Renal cortex interstitium (tissue), 11 donors: ENCODE data around the gene LCMT1. TPM values are rescaled to one million over a fixed set of nuclear protein-coding genes. Genes with fewer than 3 reads are reported as not detected.
A peak's percentile ranks its signal among the peaks of the same experiment; 100 is the strongest.
"Not testable (repeated sequence)": the region's sequence is repeated elsewhere in the genome, so short reads cannot be mapped to it uniquely, and the experiment has no call there.

Experiments used
- DNase-seq, 11 donors: peaks; one replicate each; pipeline ENCODE4 v3.0.0-alpha.2; 2013; ENCODE audit warnings: low read depth in 9 of 11, low spot score in 4 of 11; ENCODE audit errors: extremely low read depth in 1 of 11
- polyA plus RNA-seq, 3 donors: library from polyadenylated mRNA; unstranded; fragments of 120-200 nt; gene quantifications; one replicate each; pipeline ENCODE4 v1.2.1, GENCODE V29; 2013; ENCODE audit not compliant: insufficient read length in 3 of 3

The LCMT1 gene
- polyA plus RNA-seq, 3 donors, result 65.9 to 80.7 (median 68.7) TPM

DNA sequence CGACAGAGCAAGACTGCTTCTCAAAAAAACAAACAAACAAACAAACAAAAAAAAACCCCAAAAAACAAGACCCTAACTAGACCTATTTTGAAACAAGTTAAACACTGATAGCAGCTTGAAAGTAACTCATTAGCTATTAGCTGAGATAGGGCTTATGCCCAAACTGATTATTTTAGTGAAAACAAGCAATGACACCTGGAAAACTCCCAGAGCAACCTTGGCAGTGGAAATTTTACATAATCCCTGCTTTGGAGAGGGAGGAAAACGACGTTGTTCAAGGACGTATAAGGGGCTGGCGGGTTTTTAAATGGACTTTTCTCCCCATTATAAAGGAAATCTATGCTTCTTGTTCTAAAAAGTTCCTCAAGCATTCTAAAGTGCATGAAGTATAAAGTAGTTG lies 59.8 kb downstream of the LCMT1 start:
- DNase-seq, result no peak

DNA sequence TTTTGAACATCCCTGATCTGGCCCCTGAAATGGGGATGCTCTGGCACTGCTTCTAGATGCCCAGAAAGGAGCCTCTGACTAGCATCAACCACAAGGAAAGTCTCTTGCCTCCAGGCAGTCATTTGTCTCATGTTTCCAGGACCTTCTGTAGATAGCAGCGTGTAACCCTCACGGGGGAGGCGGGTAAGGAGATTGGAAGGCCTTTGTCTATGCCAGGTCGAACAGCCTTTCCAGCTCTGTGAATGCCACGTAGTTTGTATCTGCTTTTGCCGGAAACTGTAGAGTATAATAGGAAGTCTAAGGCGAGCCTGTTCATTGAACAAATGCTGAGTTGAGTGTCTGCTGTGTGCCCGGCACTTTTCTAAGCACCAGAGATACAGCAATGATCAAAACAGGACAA lies 61.3 kb downstream of the LCMT1 start:
- DNase-seq, result no peak

DNA sequence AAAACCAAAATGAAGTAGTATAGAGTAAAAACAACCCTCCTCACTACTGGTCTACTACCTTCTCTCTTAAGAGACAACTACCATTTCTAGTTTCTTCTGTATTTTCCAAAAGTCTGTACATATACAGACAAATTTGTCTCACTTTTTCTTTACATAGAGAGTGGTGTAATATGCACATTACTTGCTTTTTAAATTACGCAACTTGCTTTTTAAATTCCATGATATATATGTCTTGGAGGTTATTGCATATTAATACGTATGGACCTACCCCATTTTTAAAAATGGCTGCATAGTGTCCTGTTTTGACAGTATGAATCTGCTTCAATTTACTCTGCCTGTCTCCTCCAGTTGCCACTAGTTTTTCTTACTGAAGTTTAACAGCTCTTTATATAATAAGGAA lies 62.7 kb downstream of the LCMT1 start:
- DNase-seq, result no peak

DNA sequence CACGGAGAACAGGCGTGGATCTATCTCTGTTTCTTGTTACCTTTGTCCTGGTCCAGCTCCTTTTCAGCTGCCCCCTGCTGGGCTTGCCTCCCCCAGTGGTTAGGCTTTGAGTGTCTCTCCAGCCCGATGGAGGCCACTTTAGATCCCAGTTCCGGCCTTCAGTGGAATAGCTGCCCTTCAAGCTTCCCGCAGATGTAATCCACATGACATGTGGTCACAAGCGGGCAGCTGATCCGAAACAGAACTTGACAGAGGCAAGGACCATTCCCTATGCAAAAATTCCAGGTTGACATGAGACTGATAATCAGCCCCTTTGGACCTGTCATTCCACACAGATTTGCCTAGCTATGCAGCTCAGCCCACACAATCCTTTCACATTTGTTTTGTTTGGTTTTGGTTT lies 64.6 kb downstream of the LCMT1 start:
- no peak for DNase-seq

DNA sequence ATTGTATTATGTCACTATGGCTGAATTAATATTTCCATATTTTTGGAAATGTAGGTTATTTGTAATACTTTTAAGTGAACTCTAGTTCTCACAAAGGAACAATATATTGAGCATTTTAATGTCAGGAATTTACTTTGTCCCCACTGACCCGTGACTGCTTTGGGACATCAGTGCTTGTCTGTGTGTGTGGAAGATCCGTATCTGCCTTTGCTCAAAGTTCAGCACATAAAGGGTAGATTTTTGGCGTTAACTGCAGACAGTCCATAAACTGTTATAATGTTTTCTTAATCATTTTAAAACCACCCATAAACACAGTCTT lies 65.9 kb downstream of the LCMT1 start:
- no peak for DNase-seq

DNA sequence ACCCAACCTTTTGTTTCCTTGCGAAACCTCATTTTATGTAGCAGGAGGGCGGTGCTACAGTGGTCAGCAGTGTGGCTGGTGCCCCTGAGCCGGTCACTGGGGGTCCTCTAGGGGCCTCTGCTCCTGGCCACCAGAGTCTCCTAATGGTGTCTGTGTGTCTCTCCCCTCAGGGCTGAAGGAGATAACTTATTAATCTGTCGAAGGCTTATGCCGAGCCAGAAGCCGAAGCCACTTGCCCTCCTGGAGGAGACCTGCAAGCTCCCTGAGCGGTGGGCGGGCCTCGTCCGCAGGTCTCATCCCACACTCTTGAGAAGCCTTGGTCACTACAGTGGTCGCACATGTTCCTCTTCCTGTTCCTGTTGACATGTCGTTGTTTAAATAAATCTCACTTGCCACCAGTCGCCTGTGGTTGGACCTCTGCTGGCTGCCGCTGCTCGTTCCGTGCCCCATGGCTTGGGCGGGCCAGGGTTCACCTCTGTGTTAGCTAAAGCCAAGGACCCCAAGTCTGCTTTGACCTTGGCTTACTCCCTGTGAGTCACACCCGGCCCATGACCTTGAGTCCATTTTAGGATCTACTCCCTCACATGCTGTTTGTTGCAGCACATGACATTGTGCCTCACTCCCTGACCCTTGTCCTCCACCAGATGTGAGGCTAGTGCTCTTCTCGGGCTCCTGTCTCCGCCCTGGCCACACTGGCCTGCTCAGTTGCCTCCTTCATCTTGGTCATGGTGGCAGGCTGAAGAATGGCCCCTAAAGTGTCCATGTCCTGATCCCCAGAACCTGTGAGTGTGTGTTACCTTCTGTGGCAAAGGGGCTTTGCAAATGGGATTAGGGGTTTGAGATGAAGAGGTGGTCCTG lies 66.5 kb downstream of the LCMT1 start:
- no peak for DNase-seq

DNA sequence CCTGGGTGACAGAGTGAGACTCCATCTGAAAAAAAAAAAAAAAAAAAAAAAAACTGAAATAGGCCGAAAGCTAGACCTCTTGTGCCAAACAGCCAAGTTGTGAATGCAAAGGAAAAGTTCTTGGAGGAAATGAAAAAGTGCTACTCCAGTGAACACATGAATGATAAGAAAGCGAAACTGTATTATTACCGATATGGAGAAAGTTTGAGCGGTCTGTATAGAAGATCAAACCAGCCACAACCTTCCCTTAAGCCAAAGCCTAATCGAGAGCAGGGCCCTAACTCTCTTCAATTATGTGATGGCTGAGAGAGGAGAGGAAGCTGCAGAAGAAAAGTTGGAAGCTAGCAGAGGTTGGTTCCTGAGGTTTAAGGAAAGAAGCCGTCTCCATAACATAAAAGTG lies 69.7 kb downstream of the LCMT1 start:
- not testable (repeated sequence) for DNase-seq

DNA sequence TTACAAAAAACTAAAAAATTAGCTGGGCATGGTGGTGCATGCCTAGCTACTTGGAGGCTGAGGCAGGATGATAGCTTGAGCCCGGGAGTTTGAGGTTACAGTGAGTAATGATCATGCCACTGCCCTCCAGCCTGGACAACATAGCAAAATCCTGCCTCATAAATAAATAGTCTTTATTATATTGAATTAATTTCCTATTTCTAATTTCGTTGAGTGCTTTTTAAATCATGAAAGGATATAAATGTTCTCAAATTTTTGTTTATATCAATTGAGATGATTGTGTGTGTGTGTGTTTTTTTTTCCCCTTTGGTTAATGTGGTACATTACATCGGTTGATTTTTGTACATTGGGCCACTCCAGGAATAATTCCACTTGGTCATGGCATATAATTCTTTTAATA lies 73.2 kb downstream of the LCMT1 start:
- no peak for DNase-seq

DNA sequence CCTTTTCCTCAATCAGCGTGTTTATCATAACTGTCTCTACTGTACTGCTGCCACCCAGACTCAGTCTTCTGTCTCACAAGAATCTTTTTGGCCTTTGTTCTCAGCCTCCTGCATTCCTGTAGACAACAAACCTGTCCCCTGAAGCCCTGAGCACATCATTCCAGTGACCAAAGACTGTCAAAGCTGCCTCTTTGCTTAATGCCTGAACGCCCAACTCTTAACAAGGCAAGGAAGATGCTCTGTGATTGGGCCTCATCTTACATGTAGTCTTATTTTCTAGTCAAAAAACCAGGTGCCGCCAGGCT lies 75.9 kb downstream of the LCMT1 start:
- no peak for DNase-seq

DNA sequence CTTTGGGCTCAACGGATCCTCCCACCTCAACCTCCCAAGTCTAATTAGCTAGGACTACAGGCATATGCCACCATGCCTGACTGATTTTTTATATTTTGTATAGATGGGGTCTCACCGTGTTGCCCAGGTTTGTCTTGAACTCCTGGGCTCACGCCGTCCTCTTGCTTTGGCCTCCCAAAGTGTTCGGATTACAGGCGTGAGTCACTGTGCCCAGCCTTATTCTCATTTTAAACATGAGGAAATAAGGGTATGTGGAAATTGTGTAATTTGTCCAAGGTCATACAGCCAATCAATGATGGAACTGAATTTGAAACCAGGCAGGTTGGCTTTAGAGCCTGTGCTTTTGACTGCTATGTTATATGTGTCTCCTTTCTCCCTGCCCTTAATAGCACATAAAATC lies 77.8 kb downstream of the LCMT1 start:
- DNase-seq, result no peak

DNA sequence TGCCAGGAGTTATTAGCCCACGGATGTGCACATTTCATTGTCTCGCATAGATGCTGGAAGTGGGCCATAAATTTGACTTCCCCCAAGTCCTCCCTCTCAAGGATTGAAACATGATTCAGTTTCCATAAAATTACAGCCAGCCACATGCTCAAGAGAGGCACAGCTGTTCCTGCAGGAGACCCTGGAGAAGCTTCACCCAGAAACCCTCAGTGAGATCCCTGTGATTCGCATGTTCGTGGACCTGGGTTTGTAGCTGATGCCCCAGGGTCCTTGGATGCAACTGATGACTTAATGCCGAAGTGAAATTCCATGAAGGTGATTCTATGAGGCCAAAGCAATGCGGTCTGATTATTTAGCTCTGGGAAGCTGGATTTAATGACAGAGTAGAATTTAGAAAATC lies 80.6 kb downstream of the LCMT1 start:
- DNase-seq, result peak in 8 of 11 donors; percentile 3 to 20 (median 16)

DNA sequence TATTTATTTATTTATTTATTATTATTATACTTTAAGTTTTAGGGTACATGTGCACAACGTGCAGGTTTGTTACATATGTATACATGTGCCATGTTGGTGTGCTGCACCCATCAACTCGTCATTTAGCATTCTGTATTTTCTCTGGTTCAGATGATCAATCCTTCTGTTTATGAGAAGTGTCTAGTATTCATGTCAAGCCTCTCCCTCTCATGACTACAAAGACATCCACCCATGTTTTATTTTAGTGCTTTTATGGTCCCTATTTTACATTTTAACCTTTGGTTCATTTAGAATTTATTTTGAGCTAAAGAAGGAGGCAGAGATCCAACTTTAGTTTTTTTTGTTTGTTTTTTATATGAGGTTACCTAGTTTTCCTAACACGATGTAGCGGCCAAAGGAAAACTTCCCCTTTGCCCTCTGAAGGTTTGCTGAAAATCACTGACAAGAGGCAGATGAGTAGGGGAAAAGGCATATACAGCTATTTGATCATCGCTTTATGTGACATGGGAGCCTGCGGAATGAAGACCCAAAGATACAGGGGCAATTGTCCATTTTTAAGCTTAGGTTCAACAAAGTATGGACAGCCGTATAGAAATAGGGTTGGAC lies 82.8 kb downstream of the LCMT1 start:
- DNase-seq, result no peak

DNA sequence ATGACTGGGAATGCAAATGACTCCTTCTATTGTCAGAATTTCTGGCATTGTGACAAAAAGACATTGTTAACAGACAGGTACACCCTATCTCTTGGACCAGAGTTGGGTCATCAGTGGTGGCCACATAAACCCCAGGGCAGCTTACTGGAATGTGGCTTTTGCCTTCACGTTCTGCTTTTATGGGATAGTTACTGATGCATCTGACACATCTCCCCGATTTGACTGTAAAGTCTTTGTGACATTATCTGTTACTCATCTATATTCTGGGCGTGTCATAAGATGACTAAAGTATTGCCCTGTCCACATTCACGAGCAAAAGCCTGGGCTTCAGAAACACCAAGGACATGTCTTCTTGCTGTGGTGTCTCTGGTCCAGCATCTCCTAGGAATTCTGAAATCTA lies 86.5 kb downstream of the LCMT1 start:
- DNase-seq, result no peak

DNA sequence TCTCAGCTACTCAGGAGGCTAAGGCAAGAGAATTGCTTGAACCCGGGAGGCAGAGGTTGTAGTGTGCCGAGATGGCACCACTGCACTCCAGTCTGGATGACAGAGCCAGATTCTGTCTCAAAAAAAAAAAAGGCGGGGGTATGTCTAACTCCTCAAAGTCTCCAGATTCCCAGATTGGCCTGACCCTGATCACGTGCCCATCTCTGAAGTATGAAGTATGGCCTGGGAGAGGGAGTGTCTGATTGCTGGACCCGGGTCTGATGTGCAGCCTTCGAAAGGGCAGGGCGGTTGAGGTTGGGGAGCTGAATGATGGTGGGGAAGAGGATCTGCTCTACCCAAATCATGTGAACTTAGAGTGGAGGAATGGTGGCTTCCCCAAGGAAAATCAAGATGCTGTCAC lies 87.9 kb downstream of the LCMT1 start:
- no peak for DNase-seq

DNA sequence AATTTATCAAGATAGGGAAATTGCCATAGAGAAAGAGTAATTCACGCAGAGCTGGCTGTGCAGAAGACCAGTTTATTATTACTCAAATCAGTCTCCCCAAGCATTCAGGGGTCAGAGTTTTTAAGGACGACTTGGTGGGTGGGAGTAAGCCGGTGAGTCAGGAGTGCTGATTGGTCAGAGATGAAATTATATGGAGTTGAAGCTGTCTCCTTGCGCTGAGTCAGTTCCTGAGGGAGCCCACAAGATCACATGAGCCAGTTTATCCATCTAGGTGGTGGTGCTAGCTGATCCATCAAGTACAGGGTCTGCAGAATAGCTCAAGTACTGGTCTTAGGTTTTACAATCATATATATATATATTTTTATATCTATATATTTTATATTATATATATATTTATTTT lies 99.2 kb downstream of the LCMT1 start:
- DNase-seq, result no peak

DNA sequence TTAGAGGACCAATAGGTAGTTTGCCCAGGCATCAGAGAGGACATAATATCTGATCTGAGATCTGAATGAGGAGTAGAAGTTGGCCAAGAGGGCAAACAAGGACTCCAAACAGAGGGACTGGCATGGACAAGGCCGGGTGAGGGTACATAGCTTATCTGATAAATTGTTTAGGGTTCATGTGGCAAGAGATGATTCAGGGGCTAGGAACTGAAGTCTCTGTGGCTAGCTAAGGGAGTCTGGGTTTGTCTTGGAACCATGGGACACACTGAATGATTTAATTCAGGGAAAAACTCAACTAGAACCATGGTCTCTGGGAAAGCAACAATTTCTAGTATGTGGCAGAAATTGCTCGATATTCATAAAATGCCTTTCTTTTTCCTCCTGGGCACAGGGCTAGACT lies 101.1 kb downstream of the LCMT1 start:
- no peak for DNase-seq

DNA sequence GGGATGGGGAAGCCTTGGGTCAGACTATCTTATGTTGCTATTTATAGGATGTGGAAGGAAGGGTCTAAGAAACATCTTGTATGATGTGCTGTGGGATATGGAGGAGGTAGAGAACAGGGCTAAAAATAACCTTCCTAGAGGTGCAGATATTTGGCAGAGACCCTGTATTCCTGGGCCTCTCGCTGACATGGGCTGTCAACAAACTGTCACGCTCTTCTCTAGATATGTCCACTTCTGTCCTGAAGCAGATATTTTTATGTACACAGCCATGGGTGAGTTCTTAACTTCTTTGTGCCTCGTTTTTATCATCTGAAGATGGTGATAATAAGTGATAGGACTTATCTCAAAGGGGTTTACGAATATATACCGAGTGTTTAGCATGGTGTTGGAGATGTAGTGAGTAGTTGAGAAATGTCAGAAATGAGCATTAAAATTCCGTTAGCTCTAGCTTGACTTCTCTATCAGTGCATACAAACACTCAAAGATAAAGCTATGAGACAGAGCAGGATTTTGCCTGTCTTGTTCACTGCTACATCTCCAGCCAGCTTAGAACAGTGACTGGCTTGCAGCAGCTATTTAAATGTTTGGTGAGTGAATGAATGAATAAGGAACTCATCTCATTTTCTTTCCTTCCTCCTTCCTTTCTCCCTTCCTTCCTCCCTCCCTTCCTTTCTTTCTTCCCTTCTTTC lies 102.3 kb downstream of the LCMT1 start:
- no peak for DNase-seq

DNA sequence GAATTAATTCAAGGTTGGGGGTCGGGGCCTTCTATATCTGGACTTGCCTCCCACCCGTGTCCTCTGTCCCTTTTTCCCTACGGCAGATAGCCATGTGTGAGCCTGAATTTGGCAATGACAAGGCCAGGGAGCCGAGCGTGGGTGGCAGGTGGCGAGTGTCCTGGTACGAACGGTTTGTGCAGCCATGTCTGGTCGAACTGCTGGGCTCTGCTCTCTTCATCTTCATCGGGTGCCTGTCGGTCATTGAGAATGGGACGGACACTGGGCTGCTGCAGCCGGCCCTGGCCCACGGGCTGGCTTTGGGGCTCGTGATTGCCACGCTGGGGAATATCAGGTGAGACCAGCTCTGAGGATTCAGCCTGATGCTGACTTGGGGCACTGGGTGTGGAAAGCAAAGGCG lies 105.6 kb downstream of the LCMT1 start:
- no peak for DNase-seq

DNA sequence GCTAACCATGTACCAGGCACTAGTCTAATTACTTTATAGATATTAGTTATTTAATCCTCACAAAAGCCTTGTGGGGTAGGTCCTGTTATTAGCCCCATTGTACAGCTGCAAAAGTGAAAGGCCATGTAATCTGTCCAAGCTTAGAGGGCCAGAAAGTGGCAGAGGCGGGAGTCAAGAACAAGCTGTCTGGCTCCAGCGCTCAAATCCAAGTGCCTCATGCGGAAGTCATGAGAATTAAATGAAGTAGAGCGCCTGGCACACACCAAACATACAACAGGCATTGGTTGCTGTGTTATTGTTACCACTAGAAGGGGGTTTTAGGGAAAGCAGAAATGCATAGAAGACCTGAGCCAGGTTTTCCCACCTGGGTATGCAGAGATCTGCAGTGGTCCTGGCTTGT lies 106.4 kb downstream of the LCMT1 start:
- no peak for DNase-seq

DNA sequence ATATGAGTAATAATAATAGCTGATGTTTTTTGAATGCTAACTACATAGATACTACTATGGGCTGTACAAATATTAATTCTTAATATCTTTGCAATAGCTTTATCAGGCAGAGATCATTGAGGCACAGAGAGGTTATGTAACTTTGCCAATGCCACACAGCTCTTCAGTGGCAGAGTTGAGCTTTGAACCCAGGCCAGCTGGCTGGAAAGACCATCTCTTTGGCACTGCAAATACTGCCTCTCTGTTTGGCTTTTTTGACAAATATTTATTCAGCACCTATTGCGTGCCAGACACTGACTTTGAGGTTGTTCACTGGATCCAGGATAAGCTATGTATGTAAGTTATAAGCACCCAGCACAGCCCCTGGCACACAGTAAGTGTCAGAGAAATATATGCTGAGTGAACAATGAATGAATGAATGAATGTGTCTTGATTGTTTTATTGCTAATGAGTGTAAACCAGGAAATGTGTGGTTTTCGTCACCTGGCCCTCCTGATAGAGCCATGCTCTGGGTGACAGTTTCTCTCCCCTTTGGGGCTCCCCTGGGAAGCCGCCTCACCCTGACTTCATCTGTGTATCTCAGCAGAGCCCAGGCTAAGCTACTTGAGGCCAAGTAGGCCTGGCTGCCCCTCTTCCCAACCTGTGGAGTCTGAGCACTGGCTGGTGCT lies 107.7 kb downstream of the LCMT1 start:
- DNase-seq, result no peak
